Endothelial cell (in vitro differentiated cells): Measurements from ENCODE around the gene SLC35B2. TPM values are rescaled to one million over a fixed set of nuclear protein-coding genes. Genes with fewer than 3 reads are reported as not detected.
A peak's percentile ranks its signal among the peaks of the same experiment; 100 is the strongest.

Source experiments
- DNase-seq: peaks from one replicate; pipeline ENCODE4 v3.0.0; 2021; ENCODE audit warnings: low spot score
- H3K27ac Mint-ChIP-seq: one replicate; pipeline ENCODE4 v1.8.0; 2021; ENCODE audit warnings: mixed read lengths, inconsistent platforms; ENCODE audit not compliant: unreplicated experiment
- H3K27me3 Mint-ChIP-seq: one replicate; pipeline ENCODE4 v1.8.0; 2021; ENCODE audit warnings: mild to moderate bottlenecking, moderate library complexity, mixed read lengths, inconsistent platforms; ENCODE audit not compliant: unreplicated experiment
- H3K36me3 Mint-ChIP-seq: one replicate; pipeline ENCODE4 v1.8.0; 2021; ENCODE audit warnings: mild to moderate bottlenecking, low read depth, mixed read lengths, inconsistent platforms; ENCODE audit not compliant: unreplicated experiment
- H3K4me1 Mint-ChIP-seq: one replicate; pipeline ENCODE4 v1.8.0; 2021; ENCODE audit warnings: mild to moderate bottlenecking, mixed read lengths, inconsistent platforms; ENCODE audit not compliant: unreplicated experiment
- H3K4me3 Mint-ChIP-seq: one replicate; pipeline ENCODE4 v1.8.0; 2021; ENCODE audit warnings: mild to moderate bottlenecking, mixed read lengths, inconsistent platforms; ENCODE audit not compliant: unreplicated experiment
- H3K9me3 Mint-ChIP-seq: one replicate; pipeline ENCODE4 v1.8.0; 2021; ENCODE audit warnings: mixed read lengths, inconsistent platforms; ENCODE audit not compliant: unreplicated experiment
- CTCF ChIP-seq: fragments of 200-600 bp; sonication (generic); IDR thresholded peaks from one replicate; pipeline ENCODE4 v1.5.0; 2021; ENCODE audit warnings: antibody characterized with exemption; ENCODE audit not compliant: unreplicated experiment
- long read RNA-seq: library from polyadenylated mRNA; unstranded; transcript quantifications from one replicate; pipeline ENCODE4 v2.0.0, GENCODE V29; 2020; ENCODE audit not compliant: unreplicated experiment
- total RNA-seq: library from RNA; stranded (reverse); fragmentation: NEBNext Ultra II Directional; extraction: Animal tissue kit (Norgen Biotek cat#: 25700); gene quantifications from one replicate; pipeline ENCODE4 v1.2.1, GENCODE V29; 2021; ENCODE audit not compliant: unreplicated experiment

Gene SLC35B2
- total RNA-seq: 31.8 TPM
- long read RNA-seq, transcript SLC35B2-202 (4 exons, 2,043 nt): major isoform, 51 of 58 reads
- long read RNA-seq, partial matches to known transcripts: 3 of 58 reads
- long read RNA-seq, other reads (novel, unspliced or antisense): 2 of 58 reads

GRCh38 chr6:44257025-44257752, at the start of gene SLC35B2:
TSS of gene SLC35B2 (minus strand) at chr6:44257528. CDS start at chr6:44257410, 118 bp downstream.
- H3K27ac Mint-ChIP-seq: peak within 1 kb of the TSS; percentile 90
- no peaks in the 10 kb centered on the region for H3K9me3 Mint-ChIP-seq
- TF ChIP-seq CTCF: peak; percentile 87
- H3K4me1 Mint-ChIP-seq: peaks cover 37% of the 10 kb centered on the region
- peaks cover 14% of the 10 kb centered on the region for H3K27me3 Mint-ChIP-seq
- peak within 1 kb of the TSS; percentile 92 for H3K4me3 Mint-ChIP-seq
- peak; percentile 69 for DNase-seq
- peaks cover 54% of the 10 kb centered on the region for H3K36me3 Mint-ChIP-seq

GRCh38 chr6:44306710-44307109, 49.4 kb upstream of the SLC35B2 start:
- no peaks in the 10 kb centered on the region for H3K9me3 Mint-ChIP-seq
- no peak overlapping the region for H3K4me3 Mint-ChIP-seq
- peaks cover 39% of the 10 kb centered on the region for H3K36me3 Mint-ChIP-seq

GRCh38 chr6:44305200-44305725, 47.9 kb upstream of the SLC35B2 start:
- no peak for DNase-seq
- no peak for TF ChIP-seq CTCF
- H3K9me3 Mint-ChIP-seq: no peaks in the 10 kb centered on the region
- peaks cover 3% of the 10 kb centered on the region for H3K27me3 Mint-ChIP-seq
- peaks cover 2% of the 10 kb centered on the region for H3K4me1 Mint-ChIP-seq
- peak overlapping the region; percentile 19 for H3K27ac Mint-ChIP-seq
- peaks cover 42% of the 10 kb centered on the region for H3K36me3 Mint-ChIP-seq
- no peak overlapping the region for H3K4me3 Mint-ChIP-seq

More at GRCh38 chr6:44306710-44307109, 49.4 kb upstream of the SLC35B2 start:
- no peak for DNase-seq
- TF ChIP-seq CTCF: no peak
- Mint-ChIP-seq H3K4me1 (peaks cover 4% of the 10 kb centered on the region), H3K27me3 (peaks cover 3% of the 10 kb centered on the region), H3K27ac (no peak overlapping the region)

GRCh38 chr6:44304282-44305199, 47.2 kb upstream of the SLC35B2 start:
- Mint-ChIP-seq H3K4me1 (peaks cover 2% of the 10 kb centered on the region), H3K9me3 (no peaks in the 10 kb centered on the region), H3K4me3 (no peak overlapping the region), H3K27me3 (peaks cover 5% of the 10 kb centered on the region), H3K27ac (no peak overlapping the region), H3K36me3 (peaks cover 37% of the 10 kb centered on the region)
- peak; percentile 62 for DNase-seq
- peak; percentile 82 for TF ChIP-seq CTCF
